ENCODE measurements around the gene PTPRC.

DNA sequence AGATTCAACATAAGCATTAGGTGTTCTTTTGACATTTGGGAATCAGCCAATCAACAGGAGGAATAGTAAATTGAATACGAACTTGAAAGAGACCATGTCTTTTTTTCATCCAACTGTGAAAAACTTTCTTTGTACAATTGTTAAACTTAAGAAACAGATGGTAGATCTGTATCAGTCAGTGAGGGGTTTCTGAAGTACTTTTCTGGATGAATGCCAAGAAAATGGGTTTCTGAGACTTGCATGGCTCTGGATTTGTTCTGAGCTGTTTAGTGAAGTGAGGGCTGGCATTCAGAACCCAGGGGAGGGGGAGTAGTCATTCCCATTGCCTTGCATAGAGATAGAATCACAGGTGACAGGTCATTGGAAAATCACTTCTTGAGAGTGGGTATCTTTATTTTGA, 37.4 kb downstream of the PTPRC start:
- TF ChIP-seq, protein P1, sequence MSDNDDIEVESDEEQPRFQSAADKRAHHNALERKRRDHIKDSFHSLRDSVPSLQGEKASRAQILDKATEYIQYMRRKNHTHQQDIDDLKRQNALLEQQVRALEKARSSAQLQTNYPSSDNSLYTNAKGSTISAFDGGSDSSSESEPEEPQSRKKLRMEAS (IDR thresholded peaks at IDR 0.05) = no peak
- no peak for TF ChIP-seq CEBPB (IDR thresholded peaks at IDR 0.05)

Data from Ishikawa (cell line).